Activated CD8-positive, alpha-beta T cell treated with anti-CD3 and anti-CD28 coated beads, Interleukin-2, amount 10 ng/mL, durations not matched to agents 7 days and 5 days (primary cell): ENCODE results near the gene UFD1. TPM values are rescaled to one million over a fixed set of nuclear protein-coding genes. Genes with fewer than 3 reads are reported as not detected.

Experiments
- ATAC-seq: fragments of 150-1000 bp; cut with Tn5 transposase; one replicate; pipeline ENCODE4 v1.10.0; 2021; ENCODE audit warnings: moderate library complexity
- CTCF ChIA-PET: fragments of 350-600 bp; sonication (Branson Sonifier 250); formaldehyde crosslinking; loops from one replicate; lab custom pipeline; 2021; ENCODE audit warnings: antibody characterized with exemption; lab: Charles Lee
- POLR2A ChIA-PET: fragments of 350-600 bp; sonication (Branson Sonifier 250); formaldehyde crosslinking; loops from one replicate; lab custom pipeline; 2021; ENCODE audit warnings: antibody characterized with exemption; lab: Charles Lee
- DNase-seq: peaks from one replicate; pipeline ENCODE4 v3.0.0-alpha.2; 2020
- H3K27ac Mint-ChIP-seq: one replicate; pipeline ENCODE4 v1.8.0; 2021; ENCODE audit warnings: mild to moderate bottlenecking, mixed read lengths
- H3K27me3 Mint-ChIP-seq: one replicate; pipeline ENCODE4 v1.8.0; 2021; ENCODE audit warnings: low read depth, mixed read lengths
- H3K36me3 Mint-ChIP-seq: one replicate; pipeline ENCODE4 v1.8.0; 2021; ENCODE audit warnings: low read depth, mixed read lengths
- H3K4me1 Mint-ChIP-seq: one replicate; pipeline ENCODE4 v1.8.0; 2021; ENCODE audit warnings: low read depth, mixed read lengths
- H3K4me3 Mint-ChIP-seq: one replicate; pipeline ENCODE4 v1.8.0; 2021; ENCODE audit warnings: mild to moderate bottlenecking, mixed read lengths
- H3K9me3 Mint-ChIP-seq: one replicate; pipeline ENCODE4 v1.8.0; 2022; ENCODE audit warnings: mixed read lengths; ENCODE audit not compliant: insufficient read depth
- total RNA-seq, 2 experiments: library from RNA; stranded (reverse); gene quantifications; one replicate each; pipeline ENCODE4 v1.2.3, GENCODE V29; 2021

UFD1 gene
- total RNA-seq = 10 to 100 TPM; 94.3 to 97.2 TPM

GRCh38 chr22:19478901-19479354 lies at the start of gene UFD1:
Gene UFD1 (minus strand): TSS chr22:19479193. CDS start chr22:19479085, 108 bp downstream.
- H3K4me1 Mint-ChIP-seq = peaks cover 29% of the 10 kb centered on the region

GRCh38 chr22:19527861-19528417 lies 48.9 kb upstream of the UFD1 start:
- Mint-ChIP-seq H3K4me1 (peaks cover 14% of the 10 kb centered on the region), H3K4me3 (no peak overlapping the region), H3K27me3 (peaks cover 29% of the 10 kb centered on the region), H3K27ac (no peak overlapping the region), H3K36me3 (no peaks in the 10 kb centered on the region), H3K9me3 (no peaks in the 10 kb centered on the region)
- no peak for ATAC-seq
- ChIA-PET POLR2A (no interaction called here), CTCF (no interaction called here)
- no peak for DNase-seq

More at GRCh38 chr22:19478901-19479354, at the start of gene UFD1:
- Mint-ChIP-seq H3K27me3 (no peaks in the 10 kb centered on the region), H3K4me3 (peak within 1 kb of the TSS; percentile 99), H3K9me3 (no peaks in the 10 kb centered on the region), H3K36me3 (peaks cover 32% of the 10 kb centered on the region), H3K27ac (peak within 1 kb of the TSS; percentile 98)
- POLR2A ChIA-PET = interaction anchor here (0.7 to 3.5 kb wide), 9 partner anchors 10 to 357 kb away, joined by 3 to 20 read pairs (median 5); partner anchors contain the start of genes C22orf39, DGCR2, ESS2 and HIRA
- CTCF ChIA-PET = interaction anchor here (1.2 to 2.7 kb wide), 9 partner anchors 28 to 335 kb away, joined by 3 to 29 read pairs (median 7); partner anchors contain the start of genes ESS2 and SLC25A1
- peak; percentile 87 for DNase-seq
- peak; percentile 61 for ATAC-seq

GRCh38 chr22:19527321-19527721 lies 48.3 kb upstream of the UFD1 start:
- H3K36me3 Mint-ChIP-seq = no peaks in the 10 kb centered on the region
- H3K4me3 Mint-ChIP-seq = no peak overlapping the region
- CTCF ChIA-PET = no interaction called here
- H3K9me3 Mint-ChIP-seq = no peaks in the 10 kb centered on the region
- no peak for DNase-seq
- peaks cover 32% of the 10 kb centered on the region for H3K27me3 Mint-ChIP-seq
- no peak for ATAC-seq
- H3K4me1 Mint-ChIP-seq = peaks cover 16% of the 10 kb centered on the region
- no peak overlapping the region for H3K27ac Mint-ChIP-seq
- POLR2A ChIA-PET = no interaction called here

GRCh38 chr22:19526702-19527111 lies 47.7 kb upstream of the UFD1 start:
- Mint-ChIP-seq H3K4me3 (no peak overlapping the region), H3K27ac (no peak overlapping the region), H3K4me1 (peaks cover 16% of the 10 kb centered on the region), H3K27me3 (peaks cover 32% of the 10 kb centered on the region), H3K9me3 (no peaks in the 10 kb centered on the region), H3K36me3 (peaks cover 4% of the 10 kb centered on the region)
- ChIA-PET POLR2A (no interaction called here), CTCF (interaction anchor here (1.2 kb wide), 1 partner anchor 103 kb away, joined by 5 read pairs; no protein-coding TSS in a partner anchor)
- ATAC-seq (no peak), DNase-seq (no peak)

GRCh38 chr22:19526076-19526701 lies 47.2 kb upstream of the UFD1 start:
- POLR2A ChIA-PET = no interaction called here
- H3K27me3 Mint-ChIP-seq = peaks cover 32% of the 10 kb centered on the region
- ATAC-seq = no peak
- H3K4me3 Mint-ChIP-seq = no peak overlapping the region
- CTCF ChIA-PET = interaction anchor here (1.2 kb wide), 1 partner anchor 104 kb away, joined by 5 read pairs; no protein-coding TSS in a partner anchor
- H3K9me3 Mint-ChIP-seq = no peaks in the 10 kb centered on the region
- no peak overlapping the region for H3K27ac Mint-ChIP-seq
- no peak for DNase-seq
- H3K4me1 Mint-ChIP-seq = peaks cover 16% of the 10 kb centered on the region
- H3K36me3 Mint-ChIP-seq = peaks cover 5% of the 10 kb centered on the region

- peaks cover 7% of the 10 kb centered on the region for H3K36me3 Mint-ChIP-seq
- ChIA-PET POLR2A (no interaction called here), CTCF (interaction anchor here (1.2 kb wide), 1 partner anchor 104 kb away, joined by 5 read pairs; no protein-coding TSS in a partner anchor)
- H3K9me3 Mint-ChIP-seq = no peaks in the 10 kb centered on the region
- no peak overlapping the region for H3K4me3 Mint-ChIP-seq
- ATAC-seq (no peak), DNase-seq (no peak)
- H3K27ac Mint-ChIP-seq = no peak overlapping the region
- H3K27me3 Mint-ChIP-seq = peaks cover 32% of the 10 kb centered on the region
- H3K4me1 Mint-ChIP-seq = peaks cover 16% of the 10 kb centered on the region
Observed at GRCh38 chr22:19525666-19526065, 46.7 kb upstream of the UFD1 start.

GRCh38 chr22:19525116-19525660 lies 46.2 kb upstream of the UFD1 start:
- POLR2A ChIA-PET = no interaction called here
- no peak for ATAC-seq
- H3K36me3 Mint-ChIP-seq = peaks cover 9% of the 10 kb centered on the region

GRCh38 chr22:19524170-19525115 lies 45.5 kb upstream of the UFD1 start, which contains the start of gene CLDN5:
Gene CLDN5 (minus strand): TSS chr22:19524410. CDS start chr22:19524255, 155 bp downstream.
- Mint-ChIP-seq H3K9me3 (no peaks in the 10 kb centered on the region), H3K4me3 (peak within 1 kb of the TSS; percentile 34), H3K4me1 (peaks cover 16% of the 10 kb centered on the region), H3K36me3 (peaks cover 9% of the 10 kb centered on the region), H3K27ac (peak within 1 kb of the TSS; percentile 26), H3K27me3 (peaks cover 28% of the 10 kb centered on the region)
- ATAC-seq (peak; percentile 35), DNase-seq (no peak)
- ChIA-PET CTCF (interaction anchor here (0.5 kb wide), 1 partner anchor 46 kb away, joined by 3 read pairs; no protein-coding TSS in a partner anchor), POLR2A (no interaction called here)

More at GRCh38 chr22:19525116-19525660, 46.2 kb upstream of the UFD1 start:
- no peak for DNase-seq
- CTCF ChIA-PET = no interaction called here
- Mint-ChIP-seq H3K9me3 (no peaks in the 10 kb centered on the region), H3K4me1 (peaks cover 16% of the 10 kb centered on the region), H3K27ac (no peak overlapping the region), H3K4me3 (no peak overlapping the region), H3K27me3 (peaks cover 28% of the 10 kb centered on the region)

- POLR2A ChIA-PET = no interaction called here
- CTCF ChIA-PET = interaction anchor here (0.5 kb wide), 1 partner anchor 47 kb away, joined by 3 read pairs; no protein-coding TSS in a partner anchor
- peak; percentile 58 for ATAC-seq
- no peak overlapping the region for H3K27ac Mint-ChIP-seq
- H3K9me3 Mint-ChIP-seq = no peaks in the 10 kb centered on the region
- H3K27me3 Mint-ChIP-seq = peaks cover 28% of the 10 kb centered on the region
- H3K4me3 Mint-ChIP-seq = peak overlapping the region; percentile 28
- peaks cover 16% of the 10 kb centered on the region for H3K4me1 Mint-ChIP-seq
- H3K36me3 Mint-ChIP-seq = peaks cover 12% of the 10 kb centered on the region
- no peak for DNase-seq
Observed at GRCh38 chr22:19523240-19524169, 44.5 kb upstream of the UFD1 start.

- Mint-ChIP-seq H3K27ac (no peak overlapping the region), H3K4me1 (peaks cover 16% of the 10 kb centered on the region), H3K4me3 (no peak overlapping the region), H3K9me3 (no peaks in the 10 kb centered on the region), H3K36me3 (peaks cover 13% of the 10 kb centered on the region), H3K27me3 (peaks cover 28% of the 10 kb centered on the region)
- ChIA-PET POLR2A (no interaction called here), CTCF (no interaction called here)
- ATAC-seq (no peak), DNase-seq (no peak)
Observed at GRCh38 chr22:19522881-19523239, 43.9 kb upstream of the UFD1 start.
